Stimulated activated CD8-positive, alpha-beta memory T cell treated with anti-CD3 and anti-CD28 coated beads, Interleukin-7, amount 100 ng/mL, for 4 hours (primary cell): ENCODE measurements around the gene DDIT4.
A peak's percentile ranks its signal among the peaks of the same experiment; 100 is the strongest.
"Not testable (repeated sequence)": the region's sequence is repeated elsewhere in the genome, so short reads cannot be mapped to it uniquely, and the experiment has no call there.

ENCODE experiments used
- DNase-seq, 2 donors: peaks; one replicate each; pipeline ENCODE4 v3.0.0-alpha.2; 2020; ENCODE audit warnings: low read depth in 2 of 2

DDIT4 gene

DNA sequence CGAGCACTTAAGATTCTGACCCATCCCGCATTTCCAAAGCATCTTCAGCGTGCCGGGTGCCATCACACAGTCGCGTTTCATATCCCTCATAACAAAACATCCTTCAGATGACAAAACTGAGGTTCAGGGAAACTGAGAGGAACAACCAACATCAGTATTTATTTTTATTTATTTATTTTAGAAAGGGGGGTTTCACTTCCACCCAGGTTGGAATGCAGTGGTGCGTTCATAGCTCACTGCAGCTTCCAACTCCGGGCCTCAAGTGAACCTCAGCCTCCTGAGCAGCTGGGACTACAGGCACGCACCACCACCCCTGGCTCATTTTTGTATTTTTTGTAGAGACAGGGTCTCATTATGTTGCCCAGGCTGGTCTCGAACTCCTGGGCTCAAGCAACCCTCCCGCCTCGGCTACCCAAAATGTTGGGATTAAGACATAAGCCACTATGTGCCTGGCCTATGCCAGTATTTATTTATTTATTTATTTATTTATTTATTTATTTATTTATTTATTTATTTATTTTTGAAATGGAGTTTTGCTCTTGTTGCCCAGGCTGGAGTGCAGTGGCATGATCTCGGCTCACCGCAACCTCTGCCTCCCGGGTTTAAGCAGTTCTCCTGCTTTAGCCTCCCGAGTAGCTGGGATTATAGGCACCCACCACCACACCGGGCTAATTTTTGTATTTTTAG is 24.4 kb upstream of the DDIT4 start:
- DNase-seq, result not testable (repeated sequence)

DNA sequence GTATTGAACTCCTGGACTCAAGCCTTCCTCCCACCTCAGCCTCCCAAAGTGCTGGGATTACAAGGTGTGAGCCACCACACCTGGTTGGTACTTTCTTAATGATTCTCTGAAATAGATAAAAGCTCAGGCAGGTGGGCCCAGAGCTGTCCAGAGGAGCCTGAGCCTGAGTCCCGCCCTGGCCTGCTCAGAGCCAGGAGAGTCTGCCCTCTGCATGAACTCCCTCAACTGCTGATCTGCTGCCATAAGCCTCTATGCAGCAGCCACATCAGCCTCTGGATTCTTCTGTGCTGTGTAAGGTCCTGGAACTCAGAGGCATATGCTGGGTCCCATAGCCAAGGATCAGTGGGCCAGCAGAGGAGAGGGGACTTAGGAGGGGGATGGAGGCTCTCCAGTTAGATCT is 23.1 kb upstream of the DDIT4 start:
- DNase-seq, result no peak

DNA sequence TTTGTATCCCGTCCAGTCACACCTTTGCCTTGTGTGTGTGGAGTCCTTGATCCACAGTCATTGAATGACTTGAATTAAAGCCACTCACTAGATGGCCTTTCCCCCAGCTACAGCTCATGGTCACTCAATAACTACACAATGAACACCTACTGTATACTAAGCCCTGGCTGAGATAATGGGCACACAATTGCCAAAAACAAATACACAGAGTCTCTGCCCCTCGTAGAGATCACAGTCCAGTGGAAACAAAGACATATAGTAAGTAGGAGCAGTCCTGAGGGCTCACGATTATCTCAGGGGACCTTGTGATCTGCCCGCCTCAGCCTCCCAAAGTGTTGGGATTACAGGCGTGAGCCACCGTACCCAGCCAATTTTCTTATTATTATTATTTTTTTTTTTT is 22.1 kb upstream of the DDIT4 start:
- DNase-seq, result no peak

DNA sequence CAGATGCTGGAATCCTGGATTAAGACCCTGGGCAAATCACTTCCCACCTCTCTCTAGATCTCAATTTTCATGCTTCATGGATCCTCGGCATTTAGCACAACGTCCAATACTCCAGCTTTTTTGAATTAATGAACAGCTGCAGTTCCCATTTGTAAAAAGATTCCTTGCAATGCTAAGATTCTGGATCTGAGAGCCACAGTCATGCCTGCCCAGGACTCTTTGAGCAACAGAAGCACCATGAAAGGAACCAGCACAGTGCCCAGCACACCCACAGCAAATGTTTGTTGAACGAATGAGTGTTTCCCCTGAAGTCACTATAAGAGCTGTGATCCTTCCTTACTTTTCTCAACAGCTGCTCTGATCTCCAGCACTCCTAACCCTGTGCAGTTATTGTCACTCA is 20.8 kb upstream of the DDIT4 start:
- DNase-seq, result no peak

DNA sequence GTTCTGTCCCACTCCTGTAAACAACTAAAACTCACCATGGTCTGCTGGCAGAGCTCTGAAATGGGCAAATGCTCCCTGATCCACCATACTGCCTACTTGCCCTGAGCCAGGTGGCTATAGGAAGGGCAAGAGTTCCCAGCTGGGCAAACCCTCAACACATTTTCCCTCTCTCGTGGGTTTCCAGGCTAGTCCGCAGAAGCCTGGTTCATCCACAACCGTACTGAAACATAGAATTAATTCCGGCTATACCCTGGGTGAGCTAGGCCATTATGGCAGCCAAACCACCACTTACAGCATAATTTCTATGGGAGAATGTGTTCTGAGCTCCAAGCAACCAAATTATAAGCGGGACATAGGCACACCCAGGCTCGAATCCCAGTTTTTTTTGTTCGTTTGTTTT is 20.1 kb upstream of the DDIT4 start:
- no peak for DNase-seq

DNA sequence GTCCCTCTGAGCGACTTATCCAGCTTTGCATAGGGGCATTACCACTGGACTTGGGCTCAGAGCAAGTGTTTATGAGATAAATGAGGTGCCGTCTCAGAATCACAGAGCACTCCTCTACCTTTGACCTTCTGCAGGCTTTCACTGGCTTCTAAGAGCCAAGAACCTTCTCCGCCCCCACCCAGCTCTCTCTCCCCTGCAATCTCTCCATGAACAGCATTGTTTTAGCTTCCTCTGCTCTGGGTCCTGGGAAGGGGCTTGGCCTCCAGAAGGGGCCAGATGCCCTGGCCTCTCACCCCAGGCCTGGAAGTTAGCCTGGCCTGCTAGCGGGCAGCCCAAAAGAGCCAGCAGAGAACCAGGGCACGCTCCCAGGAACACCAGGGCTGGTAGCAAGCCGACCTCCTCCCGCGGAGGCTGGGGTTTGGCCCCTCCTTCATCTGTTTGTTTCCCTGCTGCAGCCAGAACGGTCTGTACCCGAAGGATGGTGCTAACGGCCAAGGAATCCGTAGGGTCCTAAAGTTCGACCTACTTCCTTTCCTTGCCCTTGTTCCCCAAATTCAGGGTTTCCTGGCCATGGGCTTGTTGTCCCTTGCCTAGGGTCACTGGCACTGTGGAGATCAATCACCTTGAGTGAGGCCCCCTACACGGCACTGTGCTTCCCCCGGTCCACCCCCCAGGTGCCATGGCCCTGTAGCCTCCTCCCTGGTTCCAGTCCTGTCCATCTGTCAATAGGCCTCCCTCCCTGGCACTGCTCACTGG is 18.7 kb upstream of the DDIT4 start:
- no peak for DNase-seq

DNA sequence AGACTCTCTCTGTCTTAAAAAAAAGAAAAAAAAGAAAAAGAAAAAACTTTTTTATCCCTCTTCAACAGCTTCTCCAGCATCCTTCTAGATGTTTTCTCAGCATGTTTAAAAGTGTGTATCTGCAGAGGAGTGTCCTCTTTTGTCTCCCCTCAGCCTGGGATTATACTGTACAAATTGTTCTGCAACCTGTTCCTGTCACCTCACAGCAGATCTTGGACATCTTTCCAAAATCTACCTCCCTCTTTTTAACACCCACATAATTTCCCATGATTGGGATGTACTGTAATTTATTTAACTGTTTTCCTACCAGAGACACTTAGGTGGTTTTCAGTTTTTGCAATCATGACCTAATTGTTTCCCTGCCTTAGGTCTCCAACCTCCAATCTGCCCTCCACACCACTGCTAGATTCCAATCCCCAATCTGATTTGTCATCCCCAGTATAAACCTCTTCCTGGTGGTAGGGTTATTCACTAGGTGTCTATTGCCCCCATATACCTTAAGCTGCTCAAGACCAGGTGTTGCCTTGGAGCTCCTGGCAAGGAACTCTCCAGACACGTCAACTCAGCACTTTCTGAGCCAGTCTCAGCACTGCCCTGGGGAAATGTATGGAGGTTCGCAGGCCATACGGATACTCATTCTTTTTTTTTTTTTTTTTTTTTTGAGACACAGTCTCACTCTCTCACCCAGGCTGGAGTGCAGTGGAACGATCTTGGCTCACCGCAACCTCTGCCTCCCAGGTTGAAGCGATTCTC is 17.6 kb upstream of the DDIT4 start:
- no peak for DNase-seq

DNA sequence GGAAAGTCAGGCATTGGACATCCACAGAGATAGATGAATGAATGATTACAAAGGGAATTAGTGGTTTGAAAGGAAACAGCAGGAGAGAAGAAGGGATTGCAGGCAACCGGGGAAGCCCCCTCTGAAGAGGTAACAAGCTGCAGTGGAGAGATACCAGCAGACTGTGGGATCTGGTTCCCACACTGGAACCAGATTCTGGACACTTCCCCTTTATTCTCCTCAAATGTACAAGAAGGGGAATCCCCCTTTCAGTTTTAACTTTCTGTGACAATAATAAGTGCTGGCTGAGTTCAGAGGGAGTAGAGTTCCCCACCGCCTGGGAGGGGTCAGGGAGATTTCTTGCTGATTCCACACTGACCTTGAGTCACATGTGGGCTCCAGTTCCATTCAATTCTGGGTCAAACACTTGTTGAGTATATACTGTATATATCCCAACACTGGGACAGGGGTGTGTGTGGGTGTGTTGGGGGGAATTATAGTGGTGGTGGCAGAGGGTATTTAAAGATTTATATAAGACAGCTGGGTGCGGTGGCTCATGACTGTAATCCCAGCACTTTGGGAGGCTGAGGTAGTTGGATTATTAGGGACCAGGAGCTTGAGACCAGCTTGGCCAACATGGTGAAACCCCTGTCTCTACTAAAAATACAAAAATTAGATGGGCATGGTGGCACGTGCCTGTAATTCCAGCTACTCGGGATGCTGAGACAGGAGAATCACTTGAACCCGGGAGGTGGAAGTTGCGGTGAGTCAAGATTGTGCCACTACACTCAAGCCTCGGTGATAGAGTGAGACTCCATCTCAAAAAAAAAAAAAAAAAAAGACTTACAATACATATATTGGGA is 16.5 kb upstream of the DDIT4 start:
- no peak for DNase-seq

DNA sequence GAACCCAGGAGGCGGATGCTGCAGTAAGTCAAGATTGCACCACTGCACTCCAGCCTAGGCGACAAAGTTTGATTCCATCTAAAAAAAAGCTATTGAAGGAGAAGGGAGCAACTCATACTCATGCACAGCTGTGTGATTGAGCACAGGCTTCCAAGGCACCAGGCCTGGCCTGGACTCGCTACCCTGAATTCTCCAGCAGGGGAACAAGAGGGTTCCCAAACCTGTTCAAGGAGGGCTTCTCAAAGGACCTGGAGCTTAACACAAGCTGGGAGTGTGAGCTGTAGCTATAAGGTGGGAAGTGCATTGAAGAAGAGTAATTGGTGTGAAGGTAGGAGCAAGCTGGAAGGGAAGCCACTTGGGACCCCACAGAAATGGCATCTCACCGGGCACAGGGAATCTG is 15.1 kb upstream of the DDIT4 start:
- no peak for DNase-seq

DNA sequence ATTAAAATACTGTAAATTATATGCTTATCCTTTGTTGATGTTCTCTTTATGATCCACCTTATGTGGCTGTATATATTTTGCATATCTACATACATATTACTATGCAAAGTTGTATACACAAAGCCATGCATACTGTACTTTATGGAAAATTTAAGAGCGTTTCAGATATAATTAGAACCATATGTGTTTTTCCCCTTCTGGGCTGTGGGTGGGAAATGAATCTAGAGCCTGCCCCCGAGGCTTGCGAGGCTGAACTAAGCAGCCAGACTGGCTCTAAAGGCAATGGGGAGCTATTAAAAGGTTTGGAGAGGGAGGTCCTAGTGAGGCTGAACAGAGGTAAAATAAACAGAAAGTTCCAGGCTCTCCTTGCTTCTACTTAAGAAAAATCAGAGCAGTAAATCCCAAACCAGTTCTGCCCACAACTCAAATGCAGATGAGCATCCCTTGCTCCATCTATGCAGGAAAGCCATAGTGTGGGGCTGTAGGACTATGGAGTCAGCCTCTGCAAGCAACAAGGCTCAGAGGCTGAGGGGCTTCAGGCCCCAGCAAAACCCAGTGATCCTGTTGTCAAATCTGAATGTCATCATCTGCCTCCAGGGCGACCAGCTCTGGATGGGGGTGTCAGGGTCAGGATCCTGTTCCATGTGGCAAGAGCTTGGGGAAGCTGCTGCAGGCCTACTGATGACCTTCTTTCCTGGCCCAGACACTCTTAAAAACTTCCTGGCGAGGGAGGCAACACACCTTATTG is 14.1 kb upstream of the DDIT4 start:
- no peak for DNase-seq

DNA sequence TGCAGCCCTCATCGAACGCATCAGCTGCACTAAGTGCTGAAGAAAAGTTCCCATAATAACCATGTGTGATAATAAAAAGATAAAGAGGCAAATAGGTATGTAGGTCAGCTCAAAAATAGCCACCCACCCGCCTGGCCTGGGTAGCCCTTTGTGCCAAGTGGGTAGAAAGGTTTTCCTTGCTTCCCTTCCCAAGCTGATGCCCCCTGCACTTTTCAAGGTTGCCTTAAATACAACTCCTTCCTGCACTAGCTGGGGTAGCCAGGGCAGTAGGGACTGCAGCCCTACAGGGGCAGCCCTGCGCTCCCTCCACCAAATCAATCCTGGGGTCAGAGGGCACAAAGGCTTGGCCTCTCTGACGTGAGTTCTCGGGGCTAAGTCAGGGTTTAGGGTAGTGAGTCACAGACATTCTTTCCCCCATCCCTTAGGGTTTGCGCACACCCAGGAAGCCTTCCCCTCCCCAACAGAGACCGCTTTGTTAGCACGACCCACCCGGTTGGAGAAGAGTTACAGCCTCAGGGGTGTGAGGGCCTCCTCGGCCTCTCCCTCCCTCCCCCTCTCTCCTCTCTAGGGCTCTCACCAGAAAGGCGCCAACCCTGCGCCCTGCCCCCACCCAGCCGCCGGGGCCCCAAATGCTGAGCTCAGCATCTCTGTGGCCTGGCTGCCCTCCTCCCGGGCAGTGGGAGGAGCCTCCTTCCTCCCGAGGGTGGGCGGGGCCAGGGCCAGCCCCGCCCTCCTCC is 13.3 kb upstream of the DDIT4 start:
- DNase-seq, result peak; percentile 62 to 76

DNA sequence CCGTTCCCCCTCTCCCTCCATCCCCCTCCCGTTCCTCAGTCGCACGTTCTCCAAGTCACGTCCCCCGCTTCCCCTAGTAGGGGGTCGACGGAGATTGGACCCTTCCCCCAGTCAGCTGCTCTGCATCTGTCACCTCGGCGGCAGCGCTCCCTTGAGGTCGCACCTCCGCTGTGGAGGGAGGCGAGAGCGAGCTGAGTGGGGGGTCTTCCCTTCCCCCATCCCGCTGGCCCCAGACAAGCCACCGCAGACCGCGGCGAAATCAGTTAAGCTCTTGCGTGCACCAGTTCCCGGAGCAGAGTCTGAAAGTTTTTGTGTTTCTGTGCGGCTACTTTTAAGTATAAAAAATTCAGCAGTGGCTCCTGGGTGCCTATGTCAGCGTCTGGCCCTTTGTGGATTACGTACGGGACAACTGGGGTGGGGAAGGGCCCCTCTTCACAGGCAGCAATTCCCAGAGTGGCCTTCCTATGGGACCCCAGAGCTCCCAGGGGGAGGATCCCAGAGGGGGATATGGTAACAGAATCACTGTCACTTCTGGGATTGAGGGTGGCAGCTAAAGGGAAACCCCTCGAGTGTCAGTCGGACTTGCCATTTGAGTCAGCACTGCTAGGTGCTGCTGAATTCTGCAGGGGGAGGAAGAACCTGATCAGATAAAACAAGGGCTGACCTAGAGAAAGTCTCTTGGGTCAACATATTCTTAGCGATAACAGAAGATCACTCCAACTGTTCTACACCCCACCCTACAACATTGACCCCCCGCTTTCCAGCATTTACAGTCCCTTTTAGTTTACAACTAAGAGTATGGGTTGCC is 12.5 kb upstream of the DDIT4 start:
- DNase-seq, result peak in 1 of 2 donors; percentile 39

DNA sequence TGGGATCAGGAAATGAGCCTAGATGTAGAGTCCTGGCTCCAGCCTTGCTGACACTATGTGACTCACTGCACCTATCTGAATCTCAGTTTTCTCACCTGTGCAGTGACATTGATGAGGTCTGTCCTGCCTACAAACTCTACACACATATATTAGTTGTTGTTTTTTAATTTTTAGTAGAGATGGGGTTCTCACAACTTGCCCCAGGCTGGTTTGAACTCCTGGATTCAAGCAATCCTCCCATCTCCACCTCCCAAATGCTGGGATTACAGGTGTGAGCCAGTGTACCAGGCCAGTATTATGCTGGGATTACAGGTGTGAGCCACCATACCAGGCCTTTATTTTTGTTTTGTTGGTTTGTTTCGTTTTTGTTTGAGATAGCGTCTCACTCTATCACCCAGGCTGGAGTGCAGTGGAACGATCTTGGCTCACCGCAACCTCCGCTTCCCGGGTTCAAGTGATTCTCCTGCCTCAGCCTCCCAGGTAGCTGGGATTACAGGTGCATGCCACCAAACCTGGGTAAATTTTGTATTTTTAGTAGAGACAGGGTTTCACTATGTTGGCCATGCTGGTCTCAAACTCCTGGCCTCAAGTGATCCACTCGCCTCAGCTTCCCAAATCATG is 11.8 kb upstream of the DDIT4 start:
- no peak for DNase-seq

DNA sequence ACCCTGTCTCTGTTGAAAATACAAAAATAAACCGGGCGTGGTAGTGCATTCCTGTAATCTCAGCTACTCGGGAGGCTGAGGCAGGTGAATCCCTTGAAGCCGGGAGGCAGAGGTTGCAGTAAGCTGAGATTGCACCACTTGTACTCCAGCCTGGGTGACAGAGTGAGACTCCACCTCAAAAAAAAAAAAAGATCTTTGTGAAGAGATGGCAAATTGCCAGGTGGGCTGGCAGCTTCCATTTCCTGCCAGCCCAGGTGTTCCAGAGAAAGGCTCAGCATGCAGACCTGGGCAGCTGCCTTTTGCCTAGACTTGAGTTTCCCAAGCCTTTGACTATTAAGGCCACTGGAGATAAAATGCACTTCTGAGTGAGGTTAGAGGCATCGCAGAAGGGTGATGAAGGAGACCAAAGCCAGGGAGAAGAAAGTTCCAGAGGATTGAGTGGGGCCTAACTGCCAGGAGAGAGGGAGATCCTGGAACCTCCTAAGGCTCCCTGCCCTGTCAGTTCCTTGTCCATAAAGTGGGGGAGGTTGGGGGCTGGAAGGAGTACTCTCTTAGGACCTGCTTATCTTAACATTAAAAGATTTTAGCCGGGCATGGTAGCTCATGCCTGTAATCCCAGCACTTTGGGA is 10.0 kb upstream of the DDIT4 start:
- no peak for DNase-seq

DNA sequence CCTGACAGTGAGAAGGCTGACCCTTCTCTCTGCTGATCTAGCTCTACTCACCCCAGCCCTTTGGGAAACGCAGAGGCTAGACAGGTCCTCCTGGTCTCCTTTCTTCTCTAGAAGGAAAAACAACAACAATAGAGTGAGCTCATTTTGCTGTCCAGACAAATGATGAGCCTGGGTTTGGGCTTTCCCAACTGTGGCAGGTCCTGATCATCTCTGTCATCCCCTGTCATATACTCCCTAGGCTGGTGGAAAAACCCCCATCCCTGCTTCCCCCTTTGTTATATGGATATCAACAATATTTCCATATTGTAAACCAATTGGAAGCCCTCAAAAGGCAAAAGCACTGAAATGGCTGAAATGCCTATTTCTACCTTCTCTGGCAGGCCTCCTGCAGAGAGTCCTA is 9.2 kb upstream of the DDIT4 start:
- no peak for DNase-seq

DNA sequence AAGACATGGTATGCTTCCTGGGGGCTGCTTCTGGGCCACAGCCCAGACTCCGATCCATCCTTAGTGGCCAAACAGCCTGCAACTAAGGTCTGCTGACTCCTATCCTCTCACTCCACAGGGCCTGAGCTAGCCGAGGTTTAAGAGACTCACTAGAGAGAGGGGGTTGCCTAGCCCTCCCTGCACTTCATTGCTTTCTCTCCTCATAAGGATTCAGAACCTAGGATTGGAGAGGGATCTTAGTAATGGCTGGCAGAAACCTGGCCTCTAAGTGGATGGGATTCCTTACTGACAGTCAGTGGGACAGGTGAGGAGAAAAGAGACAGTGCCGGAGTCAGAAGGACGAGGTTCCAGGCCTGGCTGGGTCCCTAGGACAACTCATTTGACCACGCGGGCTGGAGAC is 8.2 kb upstream of the DDIT4 start:
- DNase-seq, result no peak

DNA sequence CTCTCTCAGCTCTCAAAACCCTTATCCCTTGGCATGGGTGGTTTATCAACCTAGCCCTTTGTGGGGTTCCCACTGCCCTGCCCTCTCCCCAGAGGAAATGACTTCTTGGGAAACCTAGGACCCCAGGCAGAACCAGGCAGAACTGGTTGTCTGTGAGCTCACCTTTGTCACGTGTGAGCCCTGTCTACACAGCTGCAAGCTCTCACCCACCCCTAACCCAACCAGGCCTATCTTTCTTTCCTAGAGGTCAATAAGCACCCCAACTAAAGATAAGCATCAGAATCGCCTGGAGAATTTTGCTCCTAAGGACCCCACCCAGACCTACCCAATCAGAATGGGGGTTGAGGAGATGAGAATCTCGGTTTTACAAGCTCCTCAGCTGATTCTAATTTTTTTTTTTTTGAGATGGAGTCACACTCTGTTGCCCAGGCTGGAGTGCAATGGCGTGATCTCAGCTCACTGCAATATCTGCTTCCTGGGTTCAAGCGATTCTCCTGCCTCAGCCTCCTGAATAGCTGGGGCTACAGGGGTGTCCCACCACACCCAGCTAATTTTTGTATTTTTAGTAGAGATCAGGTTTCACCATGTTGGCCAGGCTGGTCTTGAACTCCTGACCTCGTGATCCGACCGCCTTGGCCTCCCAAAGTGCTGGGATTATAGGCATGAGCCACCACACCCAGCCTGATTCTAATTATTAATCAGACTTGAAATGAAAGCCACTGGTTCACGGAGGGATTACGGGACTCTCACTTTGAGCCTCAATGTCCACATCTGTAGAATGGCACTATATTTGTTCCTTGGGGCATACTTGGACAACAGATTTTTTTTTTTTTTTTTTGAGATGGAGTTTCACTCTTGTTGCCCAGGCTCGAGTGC is 7.5 kb upstream of the DDIT4 start:
- no peak for DNase-seq

DNA sequence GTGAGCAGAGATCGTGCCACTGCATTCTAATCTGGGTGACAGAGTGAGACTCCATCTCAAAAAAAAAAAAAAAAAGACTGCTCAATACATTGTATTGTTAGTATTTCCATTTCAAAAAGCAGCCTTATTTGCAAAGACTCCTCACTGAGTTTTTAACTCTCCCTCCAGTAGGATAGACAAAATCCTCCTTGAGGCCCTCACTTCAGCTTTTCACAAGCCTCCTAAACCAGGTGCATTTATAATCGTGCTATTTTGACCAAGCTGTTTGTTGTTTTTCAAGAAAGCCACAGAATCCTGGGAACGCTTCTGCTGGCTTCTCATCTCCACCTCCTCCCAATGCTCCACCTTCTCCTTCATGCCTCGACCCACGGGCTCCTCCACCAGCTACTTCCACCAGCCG is 6.3 kb upstream of the DDIT4 start:
- no peak for DNase-seq
